K562 (cell line): ENCODE measurements around the gene GBP7. TPM values are rescaled to one million over a fixed set of nuclear protein-coding genes. Genes with fewer than 3 reads are reported as not detected.

Experiments
- ATAC-seq: fragments of 200-7000 bp; cut with Tn5 transposase; 3 replicates; pipeline ENCODE4 v1.9.1; 2020; ENCODE audit warnings: moderate library complexity
- BruUV-seq: library from RNA; stranded (reverse); fragments of 400-500 nt; replicated peaks from 2 replicates; lab custom pipeline; 2021; lab: Mats Ljungman, UMichigan
- CTCF ChIA-PET: fragments of 300-600 bp; formaldehyde crosslinking; extraction: SDS; loops from one replicate; lab custom pipeline; 2021; ENCODE audit warnings: low intra/inter-chr PET ratio; lab: Yijun Ruan, JAX
- POLR2A ChIA-PET: fragments of 300-600, 350-650 bp; sonication (Branson Sonifier 250); formaldehyde crosslinking; extraction: SDS; loops from one replicate; lab custom pipeline; 2021; ENCODE audit warnings: antibody characterized with exemption, inconsistent platforms; lab: Yijun Ruan, JAX
- DNase-seq, 4 experiments: peaks; one replicate each; pipeline versions ENCODE4 v3.0.0 to v3.0.0-alpha.2; 2011 to 2018; ENCODE audit warnings: low spot score in 3 of 4, mixed read lengths in 3 of 4; ENCODE audit errors: extremely low read depth in 1 of 4
- FAIRE-seq: peaks from 2 replicates; lab custom pipeline; 2011; peaks lifted over from hg19 to GRCh38; lab: Jason Lieb, UNC
- H2AFZ ChIP-seq: 2 replicates; pipeline ENCODE4 v1.6.0; 2011; ENCODE audit warnings: low read depth, low read length, control low read depth, inconsistent platforms
- H3K27ac ChIP-seq: fragments of 200-600 bp; 3 replicates; pipeline ENCODE4 v1.8.0; 2011; ENCODE audit warnings: low read depth, mild to moderate bottlenecking, control low read depth, inconsistent platforms, low read length, moderate library complexity, mixed read lengths; ENCODE audit errors: extremely low read depth
- H3K27me3 ChIP-seq, 2 experiments: fragments of 300-600 bp in 1 of 2; 2 replicates in 1 of 2; 3 replicates in 1 of 2; pipeline versions ENCODE4 v1.6.0 to v1.8.0; 2011; ENCODE audit warnings: inconsistent platforms in 2 of 2, low read length in 2 of 2, mild to moderate bottlenecking in 1 of 2, mixed read lengths in 1 of 2, moderate library complexity in 1 of 2; ENCODE audit not compliant: control insufficient read depth in 2 of 2, insufficient read depth in 2 of 2
- H3K36me3 ChIP-seq: fragments of 300-600 bp; 3 replicates; pipeline ENCODE4 v1.8.0; 2011; ENCODE audit warnings: mild to moderate bottlenecking, low read length, inconsistent platforms; ENCODE audit not compliant: control insufficient read depth, insufficient read depth
- H3K4me1 ChIP-seq, 2 experiments: fragments of 200-600 bp in 1 of 2; replicated peaks in 1 of 2; 2 replicates in 1 of 2; 3 replicates in 1 of 2; pipeline versions ENCODE4 v1.5.1 to v1.8.0; 2011; ENCODE audit warnings: inconsistent platforms in 2 of 2, low read length in 2 of 2, mild to moderate bottlenecking in 1 of 2, mixed read lengths in 1 of 2, moderate library complexity in 1 of 2; ENCODE audit not compliant: control insufficient read depth in 2 of 2, insufficient read depth in 2 of 2
- H3K4me2 ChIP-seq: 2 replicates; pipeline ENCODE4 v1.6.1; 2011; ENCODE audit warnings: low read length, control low read depth, inconsistent platforms, mixed read lengths; ENCODE audit not compliant: insufficient read depth
- H3K4me3 ChIP-seq: fragments of 200-600 bp; sonication (generic), shearing (Covaris generic); 2 replicates; pipeline ENCODE4 v1.5.1; 2016; ENCODE audit warnings: control low read depth, inconsistent platforms
- H3K79me2 ChIP-seq: fragments of 200-600 bp; 3 replicates; pipeline ENCODE4 v1.8.0; 2011; ENCODE audit warnings: low read length, inconsistent platforms; ENCODE audit not compliant: control insufficient read depth, insufficient read depth
- H3K9ac ChIP-seq, 2 experiments: 2 replicates each; pipeline versions ENCODE4 v1.6.0 to v1.6.1; 2011; ENCODE audit warnings: low read depth in 2 of 2, low read length in 2 of 2, control low read depth in 1 of 2, inconsistent platforms in 1 of 2, mild to moderate bottlenecking in 1 of 2, mixed read lengths in 1 of 2; ENCODE audit not compliant: insufficient read depth in 1 of 2
- H3K9me1 ChIP-seq: one replicate; pipeline ENCODE4 v1.6.0; 2011; ENCODE audit warnings: inconsistent platforms, mild to moderate bottlenecking, low read length, moderate library complexity; ENCODE audit not compliant: control insufficient read depth, insufficient read depth
- H3K9me3 ChIP-seq: replicated peaks from 2 replicates; pipeline ENCODE4 v1.5.1; 2011; ENCODE audit warnings: low read depth, low read length, inconsistent platforms; ENCODE audit not compliant: control insufficient read depth, insufficient read depth
- H4K20me1 ChIP-seq: replicated peaks from 2 replicates; pipeline ENCODE4 v1.6.1; 2011; ENCODE audit warnings: low read length, inconsistent platforms, mixed read lengths; ENCODE audit not compliant: control insufficient read depth, insufficient read depth
- CHD1 ChIP-seq: fragments of 200-600 bp; sonication (generic); IDR thresholded peaks from one replicate; pipeline ENCODE4 v1.6.1; 2012; ENCODE audit warnings: mild to moderate bottlenecking, moderate library complexity, low read length, inconsistent platforms
- CTBP1 ChIP-seq: fragments of 450-650 bp; IDR thresholded peaks from 2 replicates; pipeline ENCODE4 v1.6.1; 2016; ENCODE audit warnings: borderline replicate concordance
- HDAC6 ChIP-seq: IDR thresholded peaks from 2 replicates; pipeline ENCODE4 v1.6.1; 2012; ENCODE audit warnings: low read depth, mild to moderate bottlenecking, control low read depth, inconsistent platforms, low read length, moderate library complexity
- KAT2B ChIP-seq: IDR thresholded peaks from one replicate; pipeline ENCODE4 v1.6.1; 2012; ENCODE audit warnings: low read depth, mild to moderate bottlenecking, control low read depth, inconsistent platforms, low read length, moderate library complexity
- NFYB ChIP-seq: IDR thresholded peaks from 2 replicates; pipeline ENCODE4 v1.6.1; 2011; ENCODE audit warnings: mild to moderate bottlenecking, moderate library complexity; ENCODE audit not compliant: insufficient read length; ENCODE audit errors: extremely low read depth
- NKRF ChIP-seq: fragments of 450-650 bp; IDR thresholded peaks from 2 replicates; pipeline ENCODE4 v1.6.1; 2016; ENCODE audit warnings: borderline replicate concordance
- PBX2 ChIP-seq, 2 experiments: IDR thresholded peaks in 1 of 2; conservative IDR thresholded peaks in 1 of 2; 2 replicates each; pipeline ENCODE4 v1.6.1; 2016; ENCODE audit warnings: low read depth in 2 of 2, mild to moderate bottlenecking in 1 of 2, missing compliant biosample characterization in 1 of 2, missing genetic modification characterization in 1 of 2, moderate library complexity in 1 of 2
- PHB2 ChIP-seq: fragments of 450-650 bp; IDR thresholded peaks from 2 replicates; pipeline ENCODE4 v1.6.1; 2017; ENCODE audit warnings: low read depth
- TFE3 ChIP-seq: fragments of 450-650 bp; formaldehyde crosslinking; IDR thresholded peaks from 2 replicates; pipeline ENCODE4 v1.4.0; 2020; ENCODE audit warnings: mild to moderate bottlenecking, mixed read lengths
- THRB ChIP-seq: fragments of 450-650 bp; formaldehyde crosslinking; conservative IDR thresholded peaks from 2 replicates; pipeline ENCODE4 v1.4.0; 2022; ENCODE audit warnings: mild to moderate bottlenecking, missing genetic modification characterization
- ZNF212 ChIP-seq: fragments of 450-650 bp; formaldehyde crosslinking; IDR thresholded peaks from 2 replicates; pipeline ENCODE4 v1.4.0; 2020; ENCODE audit warnings: mild to moderate bottlenecking
- ZNF696 ChIP-seq: fragments of 250-450 bp; sonication (Bioruptor Pico); conservative IDR thresholded peaks from 2 replicates; pipeline ENCODE4 v1.4.0; 2020; ENCODE audit warnings: mild to moderate bottlenecking, moderate library complexity
- WGBS: fragments of 100-300 bp; shearing (Covaris generic); methylation state at CpG from one replicate; pipeline ENCODE4 v1.1.6; 2016; ENCODE audit warnings: low coverage, mixed read lengths; ENCODE audit not compliant: insufficient coverage; ENCODE audit errors: missing lambda C conversion rate; 5-methylcytosine and 5-hydroxymethylcytosine counted together
- in situ Hi-C: fragments of 300-500 bp; cut with MboI; formaldehyde crosslinking; loops from 4 replicates; pipeline ENCODE4 v1.15.0; 2018; ENCODE audit warnings: inconsistent platforms, mixed read lengths
- intact Hi-C: fragments of 100-400 bp; cut with micrococcal nuclease; formaldehyde crosslinking; loops from 2 replicates; pipeline ENCODE4 v1.14.2; 2022
- polyA plus RNA-seq, 8 experiments: library from polyadenylated mRNA; depleted of rRNA in 4 of 8; stranded (reverse) in 5 of 8; unstranded in 3 of 8; fragments of >200 nt; fragmentation: Nextera tagmentation in 2 of 8; fragmentation: Illumina TruSeq in 1 of 8; extraction: Ambion mirVana in 2 of 8; extraction: Trizol in 1 of 8; gene quantifications; 2 replicates each; pipeline versions ENCODE4 v1.2.1 to v1.2.3, GENCODE V29; 2011 to 2014; ENCODE audit warnings: inconsistent platforms in 1 of 8, missing spikeins in 1 of 8
- total RNA-seq, 7 experiments: library from RNA; depleted of rRNA in 6 of 7; stranded (reverse); fragments of >200 nt in 6 of 7; fragmentation: Illumina TruSeq in 2 of 7; extraction: Trizol in 2 of 7; gene quantifications; 2 replicates each; pipeline versions ENCODE4 v1.2.1 to v1.2.3, GENCODE V29; 2011 to 2021; ENCODE audit warnings: low replicate concordance in 1 of 7
- TF ChIP-seq, protein P1 (sequence below): fragments of 450-650 bp; formaldehyde crosslinking; IDR thresholded peaks from 2 replicates; pipeline ENCODE4 v1.4.0; 2022; ENCODE audit warnings: missing genetic modification characterization

Gene GBP7
- total and polyA plus RNA-seq, 9 of the 15 experiments (the other 6 are each of a cell fraction or from before 2014, with no cell fraction given) = 0.03 TPM; not detected in 8

DNA sequence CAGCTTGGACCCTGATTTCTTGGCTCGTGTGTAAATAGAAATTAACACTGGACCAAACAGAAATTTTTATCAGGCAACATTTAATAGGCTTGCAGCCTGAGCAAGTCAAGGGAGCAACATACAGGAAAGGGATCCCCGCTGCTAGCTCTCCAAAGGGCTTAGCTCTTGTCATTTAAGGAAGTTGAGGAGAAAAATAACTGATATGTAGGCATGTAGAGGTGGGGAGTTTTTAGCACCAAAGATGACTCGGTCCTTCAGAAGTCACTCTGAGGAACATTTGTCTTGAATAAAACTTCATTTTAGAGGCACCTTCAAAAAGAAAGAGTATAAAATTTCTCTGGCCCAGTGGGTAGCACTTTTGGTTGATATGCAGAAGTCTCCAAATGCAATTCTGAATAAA lies 76.9 kb downstream of the GBP7 start:
- H3K9me3 ChIP-seq = peaks cover 3% of the 10 kb centered on the region
- no peak for DNase-seq
- no peak overlapping the region for H3K4me3 ChIP-seq
- H3K36me3 ChIP-seq = no peaks in the 10 kb centered on the region
- H3K4me2 ChIP-seq = no peak overlapping the region
- no peak for ATAC-seq
- no peak overlapping the region for H3K27ac ChIP-seq
- no peak overlapping the region for H3K9ac ChIP-seq
- no TSS peak for BruUV-seq
- H3K4me1 ChIP-seq = no peaks in the 10 kb centered on the region
- no peaks in the 10 kb centered on the region for H3K79me2 ChIP-seq
- in situ Hi-C loops = no loop called here
- H3K27me3 ChIP-seq = no peaks in the 10 kb centered on the region
- H2AFZ ChIP-seq = no peak overlapping the region
- POLR2A ChIA-PET = no interaction called here
- H3K9me1 ChIP-seq = no peaks in the 10 kb centered on the region
- intact Hi-C loops = no loop called here
- WGBS = 0% methylated on average over 3 of the region's 3 CpGs
- CTCF ChIA-PET = no interaction called here
- H4K20me1 ChIP-seq = no peaks in the 10 kb centered on the region
- no peak for FAIRE-seq
- TF ChIP-seq PBX2 (CRISPR knock-in tag; IDR thresholded peaks at IDR 0.05; ENCODE audit: low read depth) = no peak
- TF ChIP-seq PBX2 (tag; conservative IDR thresholded peaks at IDR 0.05; ENCODE audit: low read depth) = no peak
- TF ChIP-seq NKRF = no peak
- TF ChIP-seq KAT2B = no peak
- no peak for TF ChIP-seq HDAC6
- no peak for TF ChIP-seq CHD1
- TF ChIP-seq PHB2 = no peak
- TF ChIP-seq NFYB = no peak
- TF ChIP-seq ZNF696 (CRISPR knock-in tag) = no peak
- no peak for TF ChIP-seq THRB
- TF ChIP-seq, protein P1, sequence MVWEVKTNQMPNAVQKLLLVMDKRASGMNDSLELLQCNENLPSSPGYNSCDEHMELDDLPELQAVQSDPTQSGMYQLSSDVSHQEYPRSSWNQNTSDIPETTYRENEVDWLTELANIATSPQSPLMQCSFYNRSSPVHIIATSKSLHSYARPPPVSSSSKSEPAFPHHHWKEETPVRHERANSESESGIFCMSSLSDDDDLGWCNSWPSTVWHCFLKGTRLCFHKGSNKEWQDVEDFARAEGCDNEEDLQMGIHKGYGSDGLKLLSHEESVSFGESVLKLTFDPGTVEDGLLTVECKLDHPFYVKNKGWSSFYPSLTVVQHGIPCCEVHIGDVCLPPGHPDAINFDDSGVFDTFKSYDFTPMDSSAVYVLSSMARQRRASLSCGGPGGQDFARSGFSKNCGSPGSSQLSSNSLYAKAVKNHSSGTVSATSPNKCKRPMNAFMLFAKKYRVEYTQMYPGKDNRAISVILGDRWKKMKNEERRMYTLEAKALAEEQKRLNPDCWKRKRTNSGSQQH (CRISPR knock-in tag) = no peak
- TF ChIP-seq CTBP1 = no peak
- no peak for TF ChIP-seq ZNF212
- TF ChIP-seq TFE3 (CRISPR knock-in tag) = no peak
